ENCODE measurements around the gene B3GNT3.

B3GNT3 gene

DNA sequence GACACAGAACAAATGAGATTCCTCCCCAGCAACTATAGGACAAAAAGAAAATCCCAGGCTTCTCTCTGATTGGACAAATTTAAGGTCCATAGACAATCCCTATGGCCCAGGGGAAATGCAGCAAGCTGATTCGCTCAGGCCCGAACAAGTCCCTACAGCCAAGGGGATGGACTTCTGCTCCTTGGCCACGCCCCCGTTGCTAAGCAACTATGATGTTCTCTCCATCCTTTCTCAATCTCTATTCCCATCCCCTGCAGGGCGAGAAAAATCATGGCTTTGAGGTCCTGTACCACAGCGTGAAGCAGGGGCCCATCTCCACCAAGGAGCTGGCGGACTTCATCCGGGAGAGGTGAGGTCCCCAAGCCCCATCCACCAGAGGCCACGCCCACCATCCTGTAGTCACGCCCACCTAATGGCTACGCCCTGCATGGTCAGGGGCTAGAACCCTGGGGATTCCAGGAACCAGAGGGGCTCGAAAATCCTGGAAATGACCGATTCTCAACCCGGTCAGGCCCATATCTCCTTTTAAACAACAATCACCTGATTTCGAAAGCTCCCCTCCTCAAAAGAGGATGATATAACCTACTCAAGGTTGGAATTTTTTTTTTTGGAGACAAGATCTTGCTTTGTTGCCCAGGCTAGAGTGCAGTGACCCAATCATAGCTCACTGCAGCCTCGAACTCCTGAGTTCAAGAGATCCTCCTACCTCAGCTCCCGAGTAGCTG is 32.3 kb upstream of the B3GNT3 start:
- TF ChIP-seq EP300 (IDR thresholded peaks at IDR 0.05; ENCODE audit: borderline replicate concordance) (no peak), TAF1 (IDR thresholded peaks at IDR 0.05; ENCODE audit: low read depth) (no peak), YY1 (IDR thresholded peaks at IDR 0.05; ENCODE audit: low read depth) (no peak), USF1 (IDR thresholded peaks at IDR 0.05) (no peak), FOXM1 (IDR thresholded peaks at IDR 0.05; ENCODE audit: borderline replicate concordance, low read depth) (0 out of 2 replicates have a peak, but pooled peaks have one; percentile 19), TCF12 (IDR thresholded peaks at IDR 0.05; ENCODE audit: low read depth) (no peak), RAD21 (IDR thresholded peaks at IDR 0.05; ENCODE audit: low read depth) (no peak)

- TF ChIP-seq CREB1 (IDR thresholded peaks at IDR 0.05; ENCODE audit: low read depth) = no peak
- TF ChIP-seq, protein P1, sequence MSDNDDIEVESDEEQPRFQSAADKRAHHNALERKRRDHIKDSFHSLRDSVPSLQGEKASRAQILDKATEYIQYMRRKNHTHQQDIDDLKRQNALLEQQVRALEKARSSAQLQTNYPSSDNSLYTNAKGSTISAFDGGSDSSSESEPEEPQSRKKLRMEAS (IDR thresholded peaks at IDR 0.05) = no peak
- TF ChIP-seq FOXM1 (IDR thresholded peaks at IDR 0.05; ENCODE audit: borderline replicate concordance, low read depth) = no peak
- no peak for TF ChIP-seq REST (IDR thresholded peaks at IDR 0.05; ENCODE audit: low read depth)
- TF ChIP-seq TCF12 (IDR thresholded peaks at IDR 0.05; ENCODE audit: low read depth) = no peak
- TF ChIP-seq TEAD4 (IDR thresholded peaks at IDR 0.05) = no peak
- no peak for TF ChIP-seq RAD21 (IDR thresholded peaks at IDR 0.05; ENCODE audit: low read depth)
- TF ChIP-seq USF1 (IDR thresholded peaks at IDR 0.05) = no peak
- no peak for TF ChIP-seq NFIC (IDR thresholded peaks at IDR 0.05)
These were observed 30.6 kb upstream of the B3GNT3 start for GRCh38 chr19:17764348-17764747.

DNA sequence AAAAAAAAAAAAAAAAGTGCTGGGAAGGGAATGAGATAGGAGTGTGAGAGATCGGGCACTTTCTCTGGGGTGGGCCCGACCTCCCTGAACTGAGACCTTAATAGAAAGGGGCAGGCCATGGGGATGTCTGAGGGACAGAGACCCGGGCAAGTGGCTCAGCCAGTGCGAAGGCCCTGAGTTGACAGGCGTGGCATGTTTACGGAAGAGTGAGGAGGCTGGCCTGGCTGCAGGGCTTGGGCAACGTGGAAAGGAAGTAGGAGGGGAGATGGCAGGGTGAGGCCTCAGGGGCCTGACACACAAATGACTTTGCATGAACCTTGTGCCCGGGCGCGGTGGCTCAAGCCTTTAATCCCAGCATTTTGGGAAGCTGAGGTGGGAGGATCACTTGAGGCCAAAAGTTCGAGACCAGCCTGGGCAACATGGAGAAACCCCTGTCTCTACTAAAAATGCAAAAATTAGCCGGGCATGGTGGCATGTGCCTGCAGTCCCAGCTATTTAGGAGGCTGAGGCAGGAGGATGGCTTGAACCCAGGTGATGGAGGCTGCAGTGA is 29.8 kb upstream of the B3GNT3 start:
- TF ChIP-seq, protein P1 (IDR thresholded peaks at IDR 0.05) = no peak
- TF ChIP-seq NFIC (IDR thresholded peaks at IDR 0.05) = no peak
- no peak for TF ChIP-seq CREB1 (IDR thresholded peaks at IDR 0.05; ENCODE audit: low read depth)
- no peak for TF ChIP-seq RAD21 (IDR thresholded peaks at IDR 0.05; ENCODE audit: low read depth)
- TF ChIP-seq TEAD4 (IDR thresholded peaks at IDR 0.05) = no peak
- TF ChIP-seq YY1 (IDR thresholded peaks at IDR 0.05; ENCODE audit: low read depth) = no peak
- TF ChIP-seq TCF12 (IDR thresholded peaks at IDR 0.05; ENCODE audit: low read depth) = no peak
- no peak for TF ChIP-seq EGR1 (IDR thresholded peaks at IDR 0.05)
- no peak for TF ChIP-seq REST (IDR thresholded peaks at IDR 0.05; ENCODE audit: low read depth)
- no peak for TF ChIP-seq TAF1 (IDR thresholded peaks at IDR 0.05; ENCODE audit: low read depth)
- TF ChIP-seq ZBTB7A (IDR thresholded peaks at IDR 0.05; ENCODE audit: low read depth) = no peak
- no peak for TF ChIP-seq USF1 (IDR thresholded peaks at IDR 0.05)
- no peak for TF ChIP-seq CEBPB (IDR thresholded peaks at IDR 0.05)
- TF ChIP-seq FOXM1 (IDR thresholded peaks at IDR 0.05; ENCODE audit: borderline replicate concordance, low read depth) = no peak
- no peak for TF ChIP-seq EP300 (IDR thresholded peaks at IDR 0.05; ENCODE audit: borderline replicate concordance)

- TF ChIP-seq RAD21 (IDR thresholded peaks at IDR 0.05; ENCODE audit: low read depth) (peak; percentile 91), USF1 (IDR thresholded peaks at IDR 0.05) (no peak), EP300 (IDR thresholded peaks at IDR 0.05; ENCODE audit: borderline replicate concordance) (no peak), CREB1 (IDR thresholded peaks at IDR 0.05; ENCODE audit: low read depth) (no peak), TAF1 (IDR thresholded peaks at IDR 0.05; ENCODE audit: low read depth) (no peak), FOXM1 (IDR thresholded peaks at IDR 0.05; ENCODE audit: borderline replicate concordance, low read depth) (no peak), TCF12 (IDR thresholded peaks at IDR 0.05; ENCODE audit: low read depth) (0 out of 2 replicates have a peak, but pooled peaks have one; percentile 26), EGR1 (IDR thresholded peaks at IDR 0.05) (no peak), CEBPB (IDR thresholded peaks at IDR 0.05) (no peak), NFIC (IDR thresholded peaks at IDR 0.05) (peak; percentile 83), ZBTB7A (IDR thresholded peaks at IDR 0.05; ENCODE audit: low read depth) (no peak)
- TF ChIP-seq, protein P1 (IDR thresholded peaks at IDR 0.05) = peak; percentile 44; the same call in 1 of the 2 replicates
These were observed 28.3 kb upstream of the B3GNT3 start for GRCh38 chr19:17766543-17767131.
